WTC11 (cell line): ENCODE data around the gene DBH. TPM values are rescaled to one million over a fixed set of nuclear protein-coding genes. Genes with fewer than 3 reads are reported as not detected.

ENCODE experiments used
- ATAC-seq: fragments of 200-7000 bp; cut with Tn5 transposase; 2 replicates; pipeline ENCODE4 v1.10.0; 2021; ENCODE audit warnings: mild to moderate bottlenecking, moderate library complexity
- CTCF ChIA-PET: fragments of 300-600 bp; sonication (Branson Sonifier 250); formaldehyde crosslinking; loops from one replicate; lab custom pipeline; 2021; ENCODE audit warnings: antibody characterized with exemption; lab: Charles Lee
- POLR2A ChIA-PET: fragments of 350-600 bp; sonication (Branson Sonifier 250); formaldehyde crosslinking; loops from one replicate; lab custom pipeline; 2021; ENCODE audit warnings: antibody characterized with exemption; lab: Charles Lee
- DNase-seq: peaks from one replicate; pipeline ENCODE4 v3.0.0; 2021; ENCODE audit warnings: low spot score
- H3K27ac Mint-ChIP-seq: 2 replicates; pipeline ENCODE4 v1.8.0; 2021; ENCODE audit warnings: mixed read lengths
- H3K27me3 Mint-ChIP-seq: 2 replicates; pipeline ENCODE4 v1.8.0; 2021; ENCODE audit warnings: low read depth, mild to moderate bottlenecking, moderate library complexity, mixed read lengths
- H3K36me3 Mint-ChIP-seq: 2 replicates; pipeline ENCODE4 v1.8.0; 2021; ENCODE audit warnings: mixed read lengths
- H3K4me1 Mint-ChIP-seq: 2 replicates; pipeline ENCODE4 v1.8.0; 2022; ENCODE audit warnings: mixed read lengths
- H3K4me3 Mint-ChIP-seq: 2 replicates; pipeline ENCODE4 v1.8.0; 2021; ENCODE audit warnings: mild to moderate bottlenecking, moderate library complexity, mixed read lengths
- H3K9me3 Mint-ChIP-seq: 2 replicates; pipeline ENCODE4 v1.8.0; 2021; ENCODE audit warnings: mixed read lengths
- E2F1 ChIP-seq: sonication (generic); formaldehyde crosslinking; IDR thresholded peaks from 2 replicates; pipeline ENCODE4 v1.8.0; 2022; ENCODE audit warnings: mild to moderate bottlenecking, missing genetic modification reagents
- FOXJ3 ChIP-seq: sonication (generic); formaldehyde crosslinking; IDR thresholded peaks from 2 replicates; pipeline ENCODE4 v1.9.0; 2021; ENCODE audit warnings: missing genetic modification reagents, mild to moderate bottlenecking, borderline replicate concordance
- FOXP4 ChIP-seq: sonication (generic); formaldehyde crosslinking; IDR thresholded peaks from 2 replicates; pipeline ENCODE4 v1.8.0; 2022; ENCODE audit warnings: mild to moderate bottlenecking, missing genetic modification reagents
- JAZF1 ChIP-seq: fragments of 250-450 bp; sonication (Bioruptor Pico); IDR thresholded peaks from 2 replicates; pipeline ENCODE4 v1.9.0; 2021; ENCODE audit warnings: moderate library complexity, mild to moderate bottlenecking, inconsistent platforms
- MLX ChIP-seq: sonication (generic); formaldehyde crosslinking; IDR thresholded peaks from 2 replicates; pipeline ENCODE4 v1.8.1; 2023; ENCODE audit warnings: mild to moderate bottlenecking, missing genetic modification reagents, moderate library complexity
- MXD4 ChIP-seq: fragments of 250-450 bp; sonication (Bioruptor Pico); IDR thresholded peaks from 2 replicates; pipeline ENCODE4 v1.8.0; 2021; ENCODE audit warnings: mild to moderate bottlenecking, moderate library complexity, borderline replicate concordance
- NR3C1 ChIP-seq: sonication (generic); formaldehyde crosslinking; conservative IDR thresholded peaks from 2 replicates; pipeline ENCODE4 v1.8.1; 2023; ENCODE audit warnings: low read depth, mild to moderate bottlenecking, missing genetic modification reagents
- SP1 ChIP-seq: sonication (generic); formaldehyde crosslinking; conservative IDR thresholded peaks from 2 replicates; pipeline ENCODE4 v1.8.1; 2022; ENCODE audit warnings: missing genetic modification reagents
- TEAD1 ChIP-seq: sonication (generic); formaldehyde crosslinking; IDR thresholded peaks from 2 replicates; pipeline ENCODE4 v1.8.0; 2022; ENCODE audit warnings: mild to moderate bottlenecking, missing genetic modification reagents
- ZNF281 ChIP-seq: sonication (generic); formaldehyde crosslinking; IDR thresholded peaks from 2 replicates; pipeline ENCODE4 v1.8.0; 2023; ENCODE audit warnings: mild to moderate bottlenecking, missing genetic modification reagents
- ZNF512 ChIP-seq: sonication (generic); formaldehyde crosslinking; IDR thresholded peaks from 2 replicates; pipeline ENCODE4 v1.8.1; 2022; ENCODE audit warnings: missing genetic modification reagents, borderline replicate concordance
- total RNA-seq: library from RNA; stranded (reverse); gene quantifications from 3 replicates; pipeline ENCODE4 v1.2.3, GENCODE V29; 2021

Gene DBH
- total RNA-seq, 1 experiment from 2014 or later, result 0.24 TPM

- TF ChIP-seq FOXP4 (CRISPR knock-in tag) (peak; percentile 95), E2F1 (CRISPR knock-in tag) (peak; percentile 44; the same call in 1 of the 2 replicates), NR3C1 (0 out of 2 replicates have a peak, but pooled peaks have one; percentile 51), MLX (CRISPR knock-in tag) (no peak), ZNF281 (CRISPR knock-in tag) (0 out of 2 replicates have a peak, but pooled peaks have one; percentile 43)
These were observed 26.7 kb upstream of the DBH start, which contains the start of gene FAM163B (continued) for GRCh38 chr9:133609311-133610098.

- TF ChIP-seq TEAD1, result no peak
- ATAC-seq (no peak), DNase-seq (no peak)
- H3K9me3 Mint-ChIP-seq, result no peaks in the 10 kb centered on the region
- ChIA-PET POLR2A (no interaction called here), CTCF (no interaction called here)
- peaks cover 3% of the 10 kb centered on the region; the same call in 1 of the 2 replicates for H3K4me1 Mint-ChIP-seq
- no peak overlapping the region for H3K4me3 Mint-ChIP-seq
- H3K27me3 Mint-ChIP-seq, result peaks cover 35% of the 10 kb centered on the region
- no peak overlapping the region for H3K27ac Mint-ChIP-seq
- H3K36me3 Mint-ChIP-seq, result no peaks in the 10 kb centered on the region
These were observed 25.3 kb upstream of the DBH start for GRCh38 chr9:133610845-133611244.

- Mint-ChIP-seq H3K36me3 (no peaks in the 10 kb centered on the region), H3K4me1 (peaks cover 3% of the 10 kb centered on the region; the same call in 1 of the 2 replicates), H3K4me3 (no peak overlapping the region), H3K9me3 (no peaks in the 10 kb centered on the region), H3K27ac (no peak overlapping the region), H3K27me3 (peaks cover 35% of the 10 kb centered on the region)
- ATAC-seq (no peak), DNase-seq (no peak)
- ChIA-PET POLR2A (no interaction called here), CTCF (interaction anchor here (0.6 kb wide), 1 partner anchor 22 kb away, joined by 3 read pairs; no protein-coding TSS in a partner anchor)
- TF ChIP-seq SP1, result no peak
- TF ChIP-seq FOXP4 (CRISPR knock-in tag), result no peak
- TF ChIP-seq ZNF512 (CRISPR knock-in tag), result no peak
- no peak for TF ChIP-seq FOXJ3 (CRISPR knock-in tag)
- TF ChIP-seq MXD4 (CRISPR knock-in tag), result no peak
- TF ChIP-seq JAZF1, result no peak
These were observed 24.1 kb upstream of the DBH start for GRCh38 chr9:133612051-133612450.
